ENCODE measurements around the gene KCNJ15.

DNA sequence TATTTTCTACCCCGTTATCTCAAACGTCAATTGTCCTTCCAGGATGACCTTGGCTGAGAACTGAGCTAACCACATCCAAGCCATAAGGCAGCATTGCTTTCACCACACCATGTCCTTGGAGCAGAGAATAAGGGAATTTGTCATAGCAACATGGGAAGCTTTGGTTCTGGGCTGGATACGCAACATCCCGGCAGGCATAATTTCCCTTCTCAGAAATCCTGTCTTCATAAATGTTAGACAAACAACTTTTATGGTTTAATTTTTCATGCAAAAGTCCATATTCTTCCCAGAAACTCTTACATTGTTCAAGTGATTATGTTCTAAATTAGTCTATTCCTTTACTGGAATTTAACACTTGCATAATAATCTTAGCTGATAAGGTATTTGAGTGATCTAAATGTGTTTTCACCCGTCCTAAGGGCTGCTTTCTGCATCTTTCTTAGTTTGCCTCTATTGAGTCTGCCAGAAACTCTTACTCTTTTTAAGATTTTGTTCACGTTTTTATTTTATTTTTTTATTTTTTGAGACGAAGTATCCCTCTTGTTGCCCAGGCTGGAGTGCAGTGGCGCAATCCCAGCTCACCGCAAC lies 51.8 kb downstream of the KCNJ15 start:
- TF ChIP-seq, protein P1, sequence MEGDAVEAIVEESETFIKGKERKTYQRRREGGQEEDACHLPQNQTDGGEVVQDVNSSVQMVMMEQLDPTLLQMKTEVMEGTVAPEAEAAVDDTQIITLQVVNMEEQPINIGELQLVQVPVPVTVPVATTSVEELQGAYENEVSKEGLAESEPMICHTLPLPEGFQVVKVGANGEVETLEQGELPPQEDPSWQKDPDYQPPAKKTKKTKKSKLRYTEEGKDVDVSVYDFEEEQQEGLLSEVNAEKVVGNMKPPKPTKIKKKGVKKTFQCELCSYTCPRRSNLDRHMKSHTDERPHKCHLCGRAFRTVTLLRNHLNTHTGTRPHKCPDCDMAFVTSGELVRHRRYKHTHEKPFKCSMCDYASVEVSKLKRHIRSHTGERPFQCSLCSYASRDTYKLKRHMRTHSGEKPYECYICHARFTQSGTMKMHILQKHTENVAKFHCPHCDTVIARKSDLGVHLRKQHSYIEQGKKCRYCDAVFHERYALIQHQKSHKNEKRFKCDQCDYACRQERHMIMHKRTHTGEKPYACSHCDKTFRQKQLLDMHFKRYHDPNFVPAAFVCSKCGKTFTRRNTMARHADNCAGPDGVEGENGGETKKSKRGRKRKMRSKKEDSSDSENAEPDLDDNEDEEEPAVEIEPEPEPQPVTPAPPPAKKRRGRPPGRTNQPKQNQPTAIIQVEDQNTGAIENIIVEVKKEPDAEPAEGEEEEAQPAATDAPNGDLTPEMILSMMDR (IDR thresholded peaks at IDR 0.05; ENCODE audit: insufficient read depth, low read depth, low read length), result no peak
- TF ChIP-seq EZH2 (IDR thresholded peaks at IDR 0.05; ENCODE audit: insufficient read depth, low read length), result no peak

Measured in astrocyte (in vitro differentiated cells and primary cell).